HTR-8/SVneo (cell line): ENCODE data around the gene UPK1B.
"Not testable (repeated sequence)": the region's sequence is repeated elsewhere in the genome, so short reads cannot be mapped to it uniquely, and the experiment has no call there.

ENCODE experiments used
- DNase-seq: peaks from one replicate; pipeline ENCODE4 v3.0.0; 2011; ENCODE audit warnings: low spot score, mixed read lengths; ENCODE audit not compliant: insufficient read length
- FAIRE-seq: peaks from 2 replicates; lab custom pipeline; 2011; peaks lifted over from hg19 to GRCh38; lab: Jason Lieb, UNC

The UPK1B gene

DNA sequence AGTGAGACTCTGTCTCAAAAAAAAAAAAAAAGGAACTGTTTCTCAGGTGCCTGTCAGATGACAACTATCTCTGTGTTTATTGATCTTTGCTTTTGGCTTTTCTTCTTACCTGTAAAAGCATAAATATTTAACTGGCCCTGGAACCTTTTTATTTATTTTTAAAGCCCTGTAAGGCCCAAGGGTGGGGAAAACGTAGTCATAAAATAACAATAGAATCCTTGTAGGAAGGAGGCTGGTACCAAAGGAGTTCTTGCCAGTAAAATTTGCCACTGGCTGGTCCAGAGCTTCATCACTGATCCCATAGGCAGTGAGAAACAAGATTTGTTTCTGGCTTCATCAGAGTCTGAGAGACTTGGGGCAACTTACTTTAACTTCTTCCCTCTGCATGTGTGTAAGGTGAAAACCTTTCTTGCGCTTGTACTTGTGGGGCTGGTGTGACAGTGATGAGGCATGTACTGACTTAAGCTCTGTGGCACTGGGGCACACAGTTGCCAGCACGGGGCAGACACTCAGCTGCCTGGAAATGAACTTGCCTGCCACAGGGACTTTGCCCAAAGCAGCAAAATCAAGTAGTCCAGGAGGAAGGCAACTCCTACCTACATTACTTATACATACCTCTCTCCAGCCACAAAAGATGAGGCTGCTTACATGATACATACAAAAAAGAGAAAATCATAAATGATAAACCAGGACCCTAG lies 47.7 kb downstream of the UPK1B start:
- no peak for DNase-seq

DNA sequence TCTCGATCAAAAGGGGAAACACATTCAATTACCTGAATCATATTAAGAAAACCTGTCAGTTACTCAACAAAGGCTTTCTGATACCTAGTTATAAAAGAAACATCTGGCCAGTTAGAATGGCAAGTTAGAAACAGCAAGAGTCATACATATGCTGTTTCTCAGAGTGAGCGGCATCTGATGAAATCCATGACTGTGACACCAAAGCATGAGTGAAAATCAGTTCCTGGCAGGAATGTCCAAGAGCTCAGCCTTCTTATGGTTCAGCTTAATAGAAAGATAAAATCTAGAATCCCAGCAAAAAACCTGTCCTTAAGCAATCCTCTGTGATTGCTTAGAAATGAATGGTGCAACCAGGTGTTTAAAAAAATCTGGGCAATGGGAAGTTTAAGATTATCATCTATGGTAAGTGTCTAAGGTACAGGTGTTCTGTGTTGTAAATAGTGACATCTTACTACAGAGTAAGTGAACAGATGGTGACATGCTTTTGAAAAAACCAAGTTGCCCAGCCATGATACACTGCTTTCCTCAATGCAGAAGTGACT lies 48.5 kb downstream of the UPK1B start:
- DNase-seq = no peak
- FAIRE-seq = no peak

More for the DNA sequence above, 47.7 kb downstream of the UPK1B start:
- FAIRE-seq = no peak

DNA sequence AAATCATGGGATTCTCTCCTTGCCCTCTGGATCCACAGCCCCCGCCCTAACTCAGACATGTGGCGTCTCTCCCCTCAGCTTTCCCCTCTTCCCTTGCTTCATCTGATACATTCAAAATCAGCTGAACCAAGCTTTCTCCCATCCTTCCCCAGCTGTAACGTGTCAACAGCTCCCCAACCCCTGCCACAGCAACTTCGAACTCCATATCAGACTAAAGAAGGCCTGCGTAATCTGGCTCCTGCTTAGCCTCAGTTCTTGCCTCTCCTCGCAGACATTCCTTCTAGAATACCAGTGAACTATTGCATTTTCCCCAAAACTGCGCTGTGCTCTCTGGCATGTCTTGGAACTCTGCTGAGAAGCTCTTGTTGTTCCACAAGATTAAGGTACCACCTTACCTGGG lies 49.0 kb downstream of the UPK1B start:
- DNase-seq (no peak), FAIRE-seq (no peak)

DNA sequence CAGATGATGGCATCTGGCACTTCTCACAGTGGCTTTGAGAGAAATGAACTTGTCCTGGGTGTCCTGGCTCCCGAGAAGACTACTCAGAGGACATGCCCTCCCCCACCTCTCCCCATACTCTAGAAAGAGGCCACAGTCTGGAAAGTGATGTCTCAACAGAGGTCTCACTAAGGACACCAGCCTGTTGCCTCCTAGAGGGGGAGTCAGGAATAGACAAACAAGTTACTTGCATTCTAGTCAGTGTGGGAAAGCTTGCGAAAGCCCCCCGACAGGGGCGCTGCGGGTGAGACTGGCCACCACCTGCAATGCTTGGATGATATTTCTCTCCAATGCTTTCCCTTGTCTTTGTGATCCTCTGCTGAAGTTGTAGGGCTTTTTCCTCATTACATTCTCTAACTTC lies 50.1 kb downstream of the UPK1B start:
- no peak for FAIRE-seq
- no peak for DNase-seq

DNA sequence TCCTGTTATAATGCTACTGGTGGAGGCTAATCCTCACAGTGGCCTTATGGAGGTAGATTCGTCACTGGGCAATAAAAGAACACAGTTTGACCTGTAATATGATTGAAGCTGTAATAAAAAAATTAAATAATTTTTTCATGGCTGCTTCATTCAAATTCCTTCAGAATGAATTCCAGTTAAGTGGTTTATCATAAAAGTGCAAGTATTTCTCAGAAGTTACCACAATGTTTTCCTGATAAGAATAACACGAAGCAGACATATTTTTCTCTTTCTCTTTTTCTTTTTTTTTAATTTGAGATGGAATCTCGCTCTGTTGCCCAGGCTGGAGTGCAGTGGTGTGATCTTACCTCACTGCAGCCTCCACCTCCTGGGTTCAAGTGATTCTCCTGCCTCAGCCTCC lies 51.7 kb downstream of the UPK1B start:
- no peak for FAIRE-seq
- no peak for DNase-seq

DNA sequence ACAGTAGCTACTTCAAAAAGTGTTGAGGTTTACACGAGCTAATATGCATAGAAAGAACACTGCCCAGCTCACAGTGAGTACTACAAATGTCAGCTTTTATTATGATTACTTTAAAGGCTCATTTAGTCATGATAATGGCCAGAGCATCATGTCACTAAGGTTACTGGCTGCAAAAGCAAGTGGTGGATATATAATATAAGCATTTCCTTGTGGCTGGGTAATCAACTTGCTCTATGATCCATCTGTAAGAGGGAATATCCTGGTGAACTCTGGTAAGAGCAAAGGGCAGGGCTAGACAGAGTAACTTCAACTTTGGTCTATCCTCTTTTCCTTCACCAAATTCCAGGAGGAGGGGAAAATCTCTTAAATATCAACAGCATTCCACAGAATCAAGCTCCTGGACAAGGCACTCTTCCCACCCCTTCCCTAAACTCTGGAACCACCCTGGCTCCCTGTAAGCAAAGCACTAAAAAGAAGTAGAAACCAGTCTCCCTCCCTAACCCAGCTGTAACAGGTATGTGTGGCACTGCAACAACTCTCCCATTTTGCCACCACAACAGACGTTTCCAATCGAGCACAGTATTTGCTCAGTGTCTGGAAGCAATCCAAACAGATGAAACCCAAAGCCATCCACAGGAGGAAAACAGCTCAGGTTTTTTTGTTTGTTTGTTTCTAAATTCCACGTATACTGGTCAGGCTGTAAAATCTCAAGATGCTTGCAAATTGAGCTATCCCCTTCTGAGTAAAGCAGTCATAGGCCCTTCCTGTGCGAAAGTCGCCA lies 53.9 kb downstream of the UPK1B start:
- FAIRE-seq = no peak
- DNase-seq = no peak

DNA sequence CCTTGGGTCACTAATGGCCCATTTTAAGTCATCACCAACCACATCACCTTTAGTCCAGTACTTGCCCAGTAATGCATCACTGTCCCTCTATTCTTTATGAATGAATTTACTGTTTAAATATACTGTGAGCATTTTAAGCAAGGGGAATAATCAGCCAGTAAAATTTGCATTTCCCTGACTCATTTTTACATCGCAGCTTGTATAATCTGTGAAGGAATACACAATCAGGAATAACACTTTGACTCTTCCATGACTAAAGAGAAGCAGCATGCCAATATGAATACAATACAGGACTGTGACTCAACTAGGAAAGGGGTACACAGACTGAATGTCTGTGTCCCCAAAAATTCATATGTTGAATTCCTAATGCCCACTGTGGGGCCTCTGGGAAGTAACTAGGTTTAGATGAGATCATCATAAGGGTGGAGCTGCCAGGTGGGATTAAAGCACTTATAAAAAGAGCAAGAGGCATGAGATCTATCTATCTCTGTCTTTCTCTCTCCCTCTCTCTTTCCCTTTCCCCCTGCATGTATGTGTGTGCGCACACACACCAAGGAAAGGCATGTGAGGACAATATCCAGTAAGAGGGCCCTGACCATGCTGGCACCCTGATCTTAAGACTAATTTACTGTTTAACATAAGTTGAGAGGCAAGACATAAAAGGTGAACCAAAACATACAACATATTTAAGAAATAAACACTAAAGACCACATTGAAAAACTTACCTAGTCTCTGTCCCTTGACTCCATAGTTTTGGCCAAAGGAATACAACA lies 55.2 kb downstream of the UPK1B start:
- peak; percentile 28 for FAIRE-seq
- DNase-seq = no peak

DNA sequence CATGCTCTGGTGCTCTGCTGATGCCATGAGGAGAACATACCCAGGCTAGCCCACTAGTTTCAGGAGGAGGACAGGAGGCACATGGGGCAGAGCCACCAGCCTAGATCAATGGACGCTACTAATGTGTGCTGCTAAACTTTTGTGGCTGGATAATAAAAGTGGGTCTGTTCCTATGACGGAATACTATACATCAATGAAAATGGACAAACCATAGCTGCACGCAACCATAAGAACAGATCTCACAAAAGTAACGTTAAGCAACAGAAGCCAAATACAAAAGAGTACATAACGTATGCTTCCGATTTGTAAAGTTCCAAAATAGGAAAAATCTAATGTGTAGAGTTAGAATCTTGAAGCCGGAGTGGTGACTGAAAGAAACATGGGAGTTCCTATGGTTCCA lies 55.8 kb downstream of the UPK1B start:
- FAIRE-seq = peak; percentile 4
- DNase-seq = no peak

DNA sequence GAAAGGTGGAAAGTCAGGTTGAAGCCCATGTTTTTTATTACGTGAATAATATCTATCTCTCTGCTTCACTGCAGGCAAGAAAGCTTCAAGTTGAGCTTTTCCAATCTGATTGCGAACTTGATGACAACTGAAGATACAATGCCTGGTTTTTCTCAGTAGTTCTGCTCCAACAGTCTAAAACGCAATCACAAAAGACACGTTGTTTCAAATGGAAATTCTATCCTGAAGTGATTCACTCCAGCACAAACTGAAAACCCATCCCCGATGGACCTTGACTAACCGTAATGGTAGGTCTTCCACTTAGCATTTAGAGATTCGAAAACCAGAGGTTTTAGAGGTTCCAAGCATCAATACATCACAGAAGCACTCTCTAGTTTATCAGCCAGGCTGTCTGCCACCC lies 56.7 kb downstream of the UPK1B start:
- FAIRE-seq (no peak), DNase-seq (no peak)

DNA sequence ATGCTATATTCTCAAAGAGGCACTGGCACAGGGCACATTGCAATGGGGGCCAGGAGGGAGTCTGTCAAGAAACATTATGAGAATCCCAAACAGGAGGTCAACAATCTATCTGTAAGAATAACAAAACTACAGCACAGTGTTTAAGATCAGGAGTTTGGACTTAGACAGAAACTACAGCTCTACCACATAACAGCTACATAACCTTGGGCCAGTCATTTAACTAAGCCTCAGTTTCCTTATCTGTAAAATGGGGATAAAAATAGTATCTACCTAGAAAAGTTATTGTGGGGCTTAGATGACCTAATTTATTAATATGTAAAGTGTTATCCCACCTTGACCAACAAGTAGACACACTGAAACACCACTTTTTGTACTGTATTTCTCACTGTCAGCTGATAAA lies 57.3 kb downstream of the UPK1B start:
- no peak for DNase-seq
- no peak for FAIRE-seq

DNA sequence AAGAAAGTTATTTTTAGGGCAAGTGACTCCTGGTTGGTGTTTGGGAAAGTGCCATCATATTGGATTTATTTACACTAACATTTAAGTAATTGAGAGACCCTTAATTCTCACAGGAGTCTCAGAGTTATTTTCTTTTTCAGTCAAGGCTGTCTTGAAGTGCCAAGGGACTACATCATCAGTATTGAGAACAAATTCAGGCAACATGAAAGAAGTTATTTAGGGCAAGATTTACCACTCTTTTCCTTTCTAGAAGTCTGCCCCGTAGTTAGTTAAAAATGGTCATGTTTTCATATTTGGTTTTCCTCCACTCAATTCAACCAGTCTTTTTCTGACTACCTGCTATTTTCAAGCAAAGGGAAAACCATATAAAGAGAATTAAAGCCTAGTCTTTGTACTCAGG lies 61.2 kb downstream of the UPK1B start:
- no peak for FAIRE-seq
- no peak for DNase-seq

DNA sequence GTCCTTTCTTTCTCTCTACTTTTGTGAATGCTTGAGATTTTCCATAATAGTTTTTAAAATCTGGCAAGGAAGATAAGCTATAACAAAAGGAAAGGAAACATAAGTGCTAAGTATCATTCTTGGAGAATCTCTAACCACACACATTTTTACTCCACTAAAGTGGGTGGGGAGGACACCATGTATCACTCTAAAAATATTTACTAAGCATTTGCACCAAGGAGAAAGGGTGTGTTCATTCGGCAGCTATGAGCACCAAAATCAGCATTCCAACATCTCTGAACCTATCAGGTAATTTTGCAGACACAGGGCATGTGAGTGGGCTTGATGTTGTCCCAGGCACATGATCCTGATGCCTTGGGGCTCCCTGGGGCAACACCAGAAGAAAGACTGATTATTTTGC lies 61.8 kb downstream of the UPK1B start:
- FAIRE-seq (peak; percentile 63), DNase-seq (peak; percentile 10)

DNA sequence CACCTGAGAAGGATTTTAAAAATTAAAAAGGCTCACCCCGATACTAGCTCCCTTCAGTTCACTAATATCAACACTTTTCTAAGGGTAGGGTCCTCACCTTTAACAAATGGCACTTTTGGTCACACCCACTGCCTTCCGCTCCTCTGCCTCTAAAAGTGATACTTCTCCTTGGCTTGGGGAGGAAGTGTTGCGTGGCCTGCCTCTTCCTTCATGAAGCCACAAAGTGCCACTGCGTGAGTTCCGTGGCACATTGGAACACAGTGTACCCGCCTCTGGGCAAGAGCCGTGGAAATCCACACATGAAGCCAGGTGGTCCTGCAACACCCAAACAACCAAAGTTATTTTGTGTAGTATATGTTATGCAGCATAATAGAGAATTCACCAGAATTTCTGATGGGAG lies 63.4 kb downstream of the UPK1B start:
- DNase-seq (no peak), FAIRE-seq (no peak)

DNA sequence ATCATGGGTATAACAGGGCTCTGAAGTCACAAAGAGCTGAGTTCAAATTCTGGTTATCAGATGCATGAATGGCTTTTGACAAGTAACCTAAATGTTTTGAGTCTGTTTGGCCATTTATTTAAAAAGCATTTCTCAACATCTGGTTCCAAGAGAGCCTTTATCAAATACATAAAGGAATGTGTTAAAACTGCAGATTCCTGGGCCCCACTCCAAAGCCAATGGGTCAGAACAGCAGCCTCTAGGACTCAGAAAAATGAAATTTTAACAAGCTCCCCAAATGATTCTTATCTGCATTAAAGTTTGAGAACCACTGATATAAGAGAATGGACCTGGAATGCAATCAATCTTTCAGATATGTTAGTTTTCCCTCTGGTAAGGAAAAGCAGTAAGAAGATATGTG lies 63.9 kb downstream of the UPK1B start:
- FAIRE-seq (no peak), DNase-seq (no peak)

DNA sequence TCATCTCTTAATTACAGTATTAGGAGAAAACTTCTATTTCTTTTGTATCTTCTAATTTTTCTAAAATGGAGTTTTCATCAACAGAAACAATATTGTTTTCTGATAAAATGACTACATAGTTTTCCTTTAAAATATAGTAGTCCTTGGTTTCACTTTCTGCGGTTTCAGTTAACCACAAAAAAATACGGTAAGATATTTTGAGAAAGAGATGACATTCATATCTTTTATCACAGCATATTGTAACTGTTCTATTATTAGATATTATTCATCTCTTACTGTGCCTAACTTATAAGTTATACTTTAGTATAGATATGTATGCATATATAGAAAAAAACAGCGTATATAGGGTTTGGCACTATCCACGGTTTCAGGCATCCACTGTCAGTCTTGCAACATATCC lies 65.0 kb downstream of the UPK1B start:
- FAIRE-seq = no peak
- DNase-seq = no peak

DNA sequence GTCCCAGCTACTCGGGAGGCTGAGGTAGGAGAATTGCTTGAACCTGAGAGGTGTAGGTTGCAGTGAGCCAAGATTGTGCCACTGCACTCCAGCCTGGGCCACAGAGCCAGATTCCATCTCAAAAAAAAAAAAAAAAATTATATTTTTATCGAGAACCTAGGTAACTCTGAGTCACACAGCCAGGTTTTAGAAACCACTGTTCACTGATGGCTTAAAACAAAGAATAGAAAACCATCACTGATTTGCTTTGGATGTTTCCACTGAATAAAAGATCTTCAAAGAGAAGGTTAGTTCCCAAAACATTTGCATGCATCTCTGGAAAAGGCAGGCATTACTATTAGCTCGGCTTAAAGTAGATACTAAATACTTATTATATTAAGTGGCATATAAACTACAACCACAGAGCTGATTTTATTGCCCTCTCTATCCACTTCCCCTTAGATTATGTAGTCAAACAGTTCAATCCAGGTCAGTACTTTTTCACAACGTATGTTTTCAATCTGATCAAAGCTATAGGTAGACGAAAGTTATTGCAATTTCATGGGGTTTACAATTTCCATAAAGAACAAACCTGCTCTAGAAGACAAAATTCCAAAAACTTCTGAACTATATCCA lies 65.9 kb downstream of the UPK1B start:
- no peak for DNase-seq
- FAIRE-seq = no peak

DNA sequence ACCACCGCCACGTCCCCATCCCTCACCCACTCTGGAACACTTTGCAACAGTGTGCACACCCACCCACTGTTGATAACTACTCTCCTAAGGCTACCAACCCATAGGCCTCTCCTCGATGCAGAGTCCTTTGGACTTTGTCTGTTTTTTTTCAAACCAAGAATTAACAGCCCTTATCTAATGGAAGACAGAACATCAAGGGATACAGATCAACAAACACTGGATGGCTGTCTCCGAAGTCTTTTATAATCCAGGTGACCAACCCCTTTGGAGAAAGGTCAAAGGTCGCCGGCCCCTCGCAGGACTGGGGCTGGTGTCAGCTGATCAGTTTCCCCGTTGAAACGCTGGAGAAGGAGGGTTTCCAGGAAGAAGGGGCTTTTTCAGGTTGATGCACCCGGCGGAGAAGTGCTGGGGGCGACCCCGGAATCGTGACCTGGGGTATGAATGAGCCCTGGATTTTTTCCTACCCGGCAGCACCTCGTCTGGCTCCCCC lies 66.7 kb downstream of the UPK1B start:
- DNase-seq (peak; percentile 17), FAIRE-seq (no peak)

DNA sequence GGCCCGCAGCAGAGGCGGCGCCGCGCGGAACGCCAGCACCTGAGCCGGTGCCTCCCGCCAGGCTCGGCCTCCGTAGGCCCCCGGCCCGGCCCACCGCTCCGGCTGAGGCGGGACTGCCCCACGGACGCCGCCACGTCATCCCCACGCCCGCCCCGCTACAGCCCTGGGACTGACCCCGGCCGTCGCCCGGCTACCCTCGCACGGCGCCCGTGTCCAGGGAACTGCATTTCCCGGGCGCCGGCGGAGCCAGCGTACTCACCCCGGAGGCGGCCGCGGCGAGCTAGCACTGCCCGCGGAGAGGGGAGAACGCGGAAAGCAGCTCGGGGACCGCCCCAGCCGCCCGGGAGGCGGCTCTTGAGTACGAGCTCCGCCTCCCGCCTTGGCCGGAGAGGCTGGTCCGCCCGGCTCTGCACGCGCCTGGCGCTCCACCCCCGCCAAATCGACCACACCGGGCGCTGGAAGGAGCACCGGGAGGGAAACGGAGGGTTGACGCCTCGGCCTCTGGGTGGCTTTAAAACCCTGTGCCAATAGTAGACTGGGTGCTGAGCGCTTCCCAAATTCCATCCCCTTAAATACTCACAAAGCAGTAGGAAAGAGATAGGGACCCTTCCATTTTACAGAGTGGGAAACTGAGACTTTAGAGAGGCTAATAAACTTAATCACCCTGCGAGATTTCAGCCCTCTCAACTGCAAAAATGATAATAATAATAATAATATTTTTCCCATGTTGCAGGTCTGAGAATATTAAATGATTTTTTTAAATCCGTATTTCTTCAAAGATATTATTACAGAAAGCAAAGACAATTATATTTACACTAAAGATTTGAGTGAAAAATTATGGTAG lies 67.4 kb downstream of the UPK1B start, which contains the start of gene B4GALT4:
Gene B4GALT4 (minus strand): TSS at position 288 of the 844 bp plus-strand sequence. CDS start 10,779 bp downstream, outside the sequence.
- DNase-seq = peak; percentile 80
- peak; percentile 58 for FAIRE-seq

DNA sequence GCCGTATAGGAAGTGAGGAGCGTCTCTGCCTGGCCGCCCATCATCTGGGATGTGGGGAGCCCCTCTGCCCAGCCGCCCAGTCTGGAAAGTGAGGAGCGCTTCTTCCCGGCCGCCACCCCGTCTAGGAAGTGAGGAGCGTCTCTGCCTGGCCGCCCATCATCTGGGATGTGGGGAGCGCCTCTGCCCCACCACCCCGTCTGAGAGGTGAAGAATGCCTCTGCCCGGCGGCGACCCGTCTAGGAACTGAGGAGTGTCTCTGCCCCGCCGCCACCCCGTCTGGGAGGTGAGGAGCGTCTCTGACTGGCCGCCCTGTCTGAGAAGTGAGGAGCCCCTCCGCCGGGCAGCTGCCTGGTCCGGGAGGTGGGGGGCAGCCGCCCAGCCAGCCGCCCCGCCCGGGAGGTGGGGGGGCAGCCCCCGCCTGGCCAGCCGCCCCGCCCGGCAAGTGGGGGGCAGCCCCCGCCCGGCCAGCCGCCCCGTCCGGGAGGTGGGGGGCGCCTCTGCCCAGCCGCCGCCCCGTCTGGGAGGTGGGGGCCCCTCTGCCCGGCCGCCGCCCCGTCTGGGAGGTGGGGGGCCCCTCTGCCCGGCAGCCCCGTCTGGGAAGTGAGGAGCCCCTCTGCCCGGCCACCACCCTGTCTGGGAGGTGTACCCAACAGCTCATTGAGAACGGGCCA lies 69.1 kb downstream of the UPK1B start:
- not testable (repeated sequence) for DNase-seq, FAIRE-seq
